Nephron (organoid): ENCODE results near the gene FAM210B.
"Not testable (repeated sequence)": the region's sequence is repeated elsewhere in the genome, so short reads cannot be mapped to it uniquely, and the experiment has no call there.

Source experiments
- H3K27ac Mint-ChIP-seq, 3 experiments: 2 replicates each; pipeline ENCODE4 v1.8.0; 2020; ENCODE audit warnings: mixed read lengths in 3 of 3, mild to moderate bottlenecking in 2 of 3, moderate library complexity in 1 of 3
- H3K27me3 Mint-ChIP-seq: 2 replicates; pipeline ENCODE4 v1.8.0; 2021; ENCODE audit warnings: low read depth, mild to moderate bottlenecking, moderate library complexity, mixed read lengths
- H3K36me3 Mint-ChIP-seq: 2 replicates; pipeline ENCODE4 v1.8.0; 2020; ENCODE audit warnings: low read depth, mixed read lengths
- H3K4me1 Mint-ChIP-seq: 2 replicates; pipeline ENCODE4 v1.8.0; 2020; ENCODE audit warnings: mixed read lengths
- H3K4me3 Mint-ChIP-seq, 3 experiments: 2 replicates each; pipeline ENCODE4 v1.8.0; 2020; ENCODE audit warnings: mild to moderate bottlenecking in 3 of 3, mixed read lengths in 3 of 3, moderate library complexity in 2 of 3
- H3K9me3 Mint-ChIP-seq: 2 replicates; pipeline ENCODE4 v1.8.0; 2020; ENCODE audit warnings: mixed read lengths
- CTCF ChIP-seq, 3 experiments: fragments of 200-600 bp; sonication (generic); IDR thresholded peaks; one replicate each; pipeline ENCODE4 v1.5.0; 2021; ENCODE audit warnings: antibody characterized with exemption in 3 of 3; ENCODE audit not compliant: unreplicated experiment in 3 of 3

Gene FAM210B

GRCh38 chr20:56393653-56394052 lies 34.9 kb downstream of the FAM210B start:
- H3K4me3 Mint-ChIP-seq: no peak overlapping the region

GRCh38 chr20:56395166-56395565 lies 36.4 kb downstream of the FAM210B start:
- TF ChIP-seq CTCF (IDR thresholded peaks at IDR 0.05; ENCODE audit: unreplicated experiment in 3 of 3): no peak
- Mint-ChIP-seq H3K4me1 (peaks cover 19% of the 10 kb centered on the region), H3K36me3 (peaks cover 45% of the 10 kb centered on the region), H3K9me3 (no peaks in the 10 kb centered on the region), H3K4me3 (peak overlapping the region in 2 of 3 experiments; percentile 13 to 67), H3K27ac (no peak overlapping the region), H3K27me3 (no peaks in the 10 kb centered on the region)

More at GRCh38 chr20:56393653-56394052, 34.9 kb downstream of the FAM210B start:
- Mint-ChIP-seq H3K9me3 (no peaks in the 10 kb centered on the region), H3K27me3 (no peaks in the 10 kb centered on the region), H3K36me3 (peaks cover 45% of the 10 kb centered on the region), H3K4me1 (peaks cover 20% of the 10 kb centered on the region), H3K27ac (no peak overlapping the region)
- no peak for TF ChIP-seq CTCF (IDR thresholded peaks at IDR 0.05; ENCODE audit: unreplicated experiment in 3 of 3)

- peaks cover 79% of the 10 kb centered on the region for H3K36me3 Mint-ChIP-seq
These were observed 41.3 kb downstream of the FAM210B start for GRCh38 chr20:56400001-56400640.

GRCh38 chr20:56403465-56403864 lies 44.7 kb downstream of the FAM210B start:
- no peak overlapping the region for H3K4me3 Mint-ChIP-seq
- H3K4me1 Mint-ChIP-seq: peaks cover 9% of the 10 kb centered on the region
- TF ChIP-seq CTCF (IDR thresholded peaks at IDR 0.05; ENCODE audit: unreplicated experiment in 3 of 3): no peak
- no peaks in the 10 kb centered on the region for H3K9me3 Mint-ChIP-seq
- no peak overlapping the region for H3K27ac Mint-ChIP-seq
- H3K27me3 Mint-ChIP-seq: no peaks in the 10 kb centered on the region
- H3K36me3 Mint-ChIP-seq: peaks cover 77% of the 10 kb centered on the region

More at GRCh38 chr20:56400001-56400640, 41.3 kb downstream of the FAM210B start:
- peak; percentile 68 to 86 (median 80) for TF ChIP-seq CTCF (IDR thresholded peaks at IDR 0.05; ENCODE audit: unreplicated experiment in 3 of 3)
- Mint-ChIP-seq H3K9me3 (no peaks in the 10 kb centered on the region), H3K4me3 (no peak overlapping the region), H3K27me3 (no peaks in the 10 kb centered on the region), H3K27ac (no peak overlapping the region), H3K4me1 (peaks cover 9% of the 10 kb centered on the region)

- H3K4me3 Mint-ChIP-seq, H3K27me3 Mint-ChIP-seq, H3K27ac Mint-ChIP-seq, H3K9me3 Mint-ChIP-seq: not testable (repeated sequence)
- H3K36me3 Mint-ChIP-seq: peaks cover 69% of the 10 kb centered on the region
- H3K4me1 Mint-ChIP-seq: peaks cover 13% of the 10 kb centered on the region
These were observed 46.6 kb downstream of the FAM210B start for GRCh38 chr20:56405356-56405755.

- Mint-ChIP-seq H3K9me3 (no peaks in the 10 kb centered on the region), H3K27me3 (no peaks in the 10 kb centered on the region), H3K36me3 (peaks cover 58% of the 10 kb centered on the region), H3K4me3 (no peak overlapping the region), H3K27ac (no peak overlapping the region), H3K4me1 (peaks cover 18% of the 10 kb centered on the region)
- no peak for TF ChIP-seq CTCF (IDR thresholded peaks at IDR 0.05; ENCODE audit: unreplicated experiment in 3 of 3)
These were observed 48.1 kb downstream of the FAM210B start for GRCh38 chr20:56406910-56407309.
